ENCODE measurements around the gene CHDH. TPM values are rescaled to one million over a fixed set of nuclear protein-coding genes. Genes with fewer than 3 reads are reported as not detected.

CHDH gene
- polyA plus RNA-seq, 2 donors, result 0.46 to 0.53 TPM

DNA sequence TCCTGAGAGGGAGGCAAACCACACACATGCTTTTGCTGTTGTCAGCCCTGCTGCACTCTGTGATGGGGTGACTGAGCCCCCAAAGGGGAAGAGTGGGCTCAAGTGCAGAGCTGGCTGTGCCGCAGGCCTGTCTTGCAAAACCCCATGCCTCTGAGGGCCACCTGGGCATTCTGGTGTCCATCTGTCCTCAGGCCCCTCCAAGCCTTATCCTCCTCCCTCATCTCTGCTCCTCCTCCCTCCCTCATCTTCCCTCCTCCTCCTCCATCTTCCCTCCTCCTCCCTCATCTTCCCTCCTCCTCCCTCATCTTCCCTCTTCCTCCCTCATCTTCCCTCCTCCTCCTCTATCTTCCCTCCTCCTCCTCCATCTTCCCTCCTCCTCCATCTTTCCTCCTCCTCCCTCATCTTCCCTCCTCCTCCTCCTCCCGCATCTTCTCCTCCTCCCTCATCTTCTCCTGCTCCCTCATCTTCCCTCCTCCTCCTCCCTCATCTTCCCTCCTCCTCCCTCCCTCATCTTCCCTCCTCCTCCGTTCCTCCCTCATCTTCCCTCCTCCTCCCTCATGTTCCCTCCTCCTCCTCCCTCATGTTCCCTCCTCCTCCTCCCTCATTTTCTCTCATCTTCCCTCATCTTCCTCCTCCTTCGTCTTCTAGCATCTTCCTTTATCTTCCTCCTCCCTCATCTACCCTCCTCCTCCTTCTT, 40.6 kb downstream of the CHDH start:
- H3K36me3 ChIP-seq (ENCODE audit: control insufficient read depth in 2 of 2, insufficient read depth in 2 of 2, low read length in 1 of 2), result no peaks in the 10 kb centered on the region
- H3K9me3 ChIP-seq (ENCODE audit: control insufficient read depth in 2 of 2, insufficient read depth in 1 of 2, low read depth in 1 of 2, low read length in 1 of 2), result no peaks in the 10 kb centered on the region
- 73 to 84% methylated on average over 4 of the region's 4 CpGs for WGBS, 2 donors
- H3K27me3 ChIP-seq (ENCODE audit: control insufficient read depth in 1 of 2, insufficient read depth in 2 of 2, low read length in 2 of 2), result no peaks in the 10 kb centered on the region
- H3K4me1 ChIP-seq (ENCODE audit: control insufficient read depth in 2 of 2, insufficient read depth in 2 of 2, low read length in 1 of 2), result peaks cover 1% of the 10 kb centered on the region in 2 donors
- H3K27ac ChIP-seq (ENCODE audit: low read depth in 2 of 2, low read length in 1 of 2), result no peak overlapping the region
- H3K4me3 ChIP-seq (ENCODE audit: low read depth in 1 of 2, low read length in 2 of 2), result no peak overlapping the region

DNA sequence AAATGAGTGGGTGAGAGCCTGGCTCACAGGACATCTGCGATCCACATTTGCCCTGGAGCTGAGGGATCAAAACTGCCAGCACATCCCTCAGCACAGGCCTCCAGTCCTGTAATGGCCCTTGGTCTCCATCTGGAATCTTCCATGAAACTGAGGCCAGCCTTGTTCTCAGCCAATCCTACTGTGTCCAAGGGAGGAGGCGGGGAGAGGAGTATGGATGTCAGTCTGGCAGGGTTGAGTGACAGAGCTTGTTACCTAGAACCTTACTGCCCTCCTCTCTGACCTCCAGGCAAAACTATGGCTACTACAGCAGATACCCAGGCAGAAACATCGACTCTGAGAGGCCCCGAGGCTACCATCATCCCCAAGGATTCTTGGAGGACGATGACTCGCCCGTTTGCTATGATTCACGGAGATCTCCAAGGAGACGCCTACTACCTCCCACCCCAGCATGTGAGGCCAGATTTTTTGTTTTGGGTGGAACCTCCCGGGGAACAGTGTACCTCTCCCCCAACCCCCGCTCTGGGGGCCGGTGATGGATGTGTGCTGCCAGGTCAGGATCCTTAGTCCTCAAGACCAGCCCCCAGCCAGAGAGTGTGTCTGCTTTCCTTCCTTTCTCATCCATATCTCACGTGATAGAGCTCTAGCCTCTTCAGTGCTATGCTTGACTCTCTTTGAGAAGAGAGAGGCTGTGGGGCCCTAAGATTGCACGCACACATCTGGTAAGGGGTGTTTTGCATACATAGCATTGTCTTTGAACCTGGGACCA, 41.3 kb downstream of the CHDH start:
- no peaks in the 10 kb centered on the region for H3K36me3 ChIP-seq (ENCODE audit: control insufficient read depth in 2 of 2, insufficient read depth in 2 of 2, low read length in 1 of 2)
- H3K27me3 ChIP-seq (ENCODE audit: control insufficient read depth in 1 of 2, insufficient read depth in 2 of 2, low read length in 2 of 2), result no peaks in the 10 kb centered on the region
- H3K9me3 ChIP-seq (ENCODE audit: control insufficient read depth in 2 of 2, insufficient read depth in 1 of 2, low read depth in 1 of 2, low read length in 1 of 2), result no peaks in the 10 kb centered on the region
- peaks cover 5 to 6% of the 10 kb centered on the region in 2 donors for H3K4me1 ChIP-seq (ENCODE audit: control insufficient read depth in 2 of 2, insufficient read depth in 2 of 2, low read length in 1 of 2)
- 45 to 65% methylated on average over 14 of the region's 14 CpGs for WGBS, 2 donors
- H3K27ac ChIP-seq (ENCODE audit: low read depth in 2 of 2, low read length in 1 of 2), result no peak overlapping the region
- H3K4me3 ChIP-seq (ENCODE audit: low read depth in 1 of 2, low read length in 2 of 2), result no peak overlapping the region

DNA sequence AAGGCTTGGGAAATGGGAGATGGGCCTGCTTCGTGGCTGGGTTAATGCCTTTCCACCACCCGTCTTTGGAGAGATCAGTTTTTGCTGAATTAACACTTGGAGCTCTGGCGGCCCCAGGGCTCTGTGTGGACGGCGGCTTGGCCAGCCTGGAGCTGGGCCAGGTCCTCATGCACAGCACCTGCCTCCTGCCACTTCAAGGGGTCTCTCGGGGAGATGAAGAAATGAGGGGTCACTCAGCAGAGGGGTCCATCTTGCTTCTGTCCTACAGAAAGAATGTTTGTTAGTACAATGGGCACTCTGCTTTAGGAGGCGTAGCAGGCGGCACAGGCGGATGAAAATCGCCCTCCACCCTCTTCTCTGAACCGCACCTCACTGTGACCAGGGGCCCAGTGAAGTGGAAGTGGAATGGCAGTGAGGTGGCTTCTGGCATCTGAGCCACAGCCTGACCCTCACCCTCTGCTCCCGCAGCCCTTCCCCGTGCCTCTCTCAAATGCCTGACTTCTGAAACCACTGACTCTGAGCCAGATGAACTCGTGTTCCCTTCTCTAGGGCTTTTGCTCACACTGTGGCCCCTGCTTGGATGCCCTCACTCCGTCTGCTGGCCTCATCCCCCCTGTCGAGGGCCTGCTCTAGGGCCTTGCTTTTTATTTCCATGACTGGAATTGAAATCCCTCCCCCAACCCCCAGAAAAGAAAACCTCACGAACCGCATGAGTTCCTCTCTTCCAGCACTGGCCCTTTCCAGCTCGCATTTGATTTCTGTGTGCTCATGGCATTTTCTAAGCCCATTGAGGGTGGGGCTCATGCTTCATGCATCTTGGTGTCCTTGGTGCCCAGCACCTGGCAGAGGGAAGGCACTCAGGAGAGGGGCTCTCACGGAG, 42.2 kb downstream of the CHDH start:
- Histone ChIP-seq H3K9me3 (ENCODE audit: control insufficient read depth in 2 of 2, insufficient read depth in 1 of 2, low read depth in 1 of 2, low read length in 1 of 2) (no peaks in the 10 kb centered on the region), H3K27ac (ENCODE audit: low read depth in 2 of 2, low read length in 1 of 2) (no peak overlapping the region), H3K36me3 (ENCODE audit: control insufficient read depth in 2 of 2, insufficient read depth in 2 of 2, low read length in 1 of 2) (no peaks in the 10 kb centered on the region), H3K4me3 (ENCODE audit: low read depth in 1 of 2, low read length in 2 of 2) (no peak overlapping the region), H3K27me3 (ENCODE audit: control insufficient read depth in 1 of 2, insufficient read depth in 2 of 2, low read length in 2 of 2) (no peaks in the 10 kb centered on the region), H3K4me1 (ENCODE audit: control insufficient read depth in 2 of 2, insufficient read depth in 2 of 2, low read length in 1 of 2) (peaks cover 11% of the 10 kb centered on the region in 2 donors)
- 80 to 81% methylated on average over 20 of the region's 20 CpGs for WGBS, 2 donors

DNA sequence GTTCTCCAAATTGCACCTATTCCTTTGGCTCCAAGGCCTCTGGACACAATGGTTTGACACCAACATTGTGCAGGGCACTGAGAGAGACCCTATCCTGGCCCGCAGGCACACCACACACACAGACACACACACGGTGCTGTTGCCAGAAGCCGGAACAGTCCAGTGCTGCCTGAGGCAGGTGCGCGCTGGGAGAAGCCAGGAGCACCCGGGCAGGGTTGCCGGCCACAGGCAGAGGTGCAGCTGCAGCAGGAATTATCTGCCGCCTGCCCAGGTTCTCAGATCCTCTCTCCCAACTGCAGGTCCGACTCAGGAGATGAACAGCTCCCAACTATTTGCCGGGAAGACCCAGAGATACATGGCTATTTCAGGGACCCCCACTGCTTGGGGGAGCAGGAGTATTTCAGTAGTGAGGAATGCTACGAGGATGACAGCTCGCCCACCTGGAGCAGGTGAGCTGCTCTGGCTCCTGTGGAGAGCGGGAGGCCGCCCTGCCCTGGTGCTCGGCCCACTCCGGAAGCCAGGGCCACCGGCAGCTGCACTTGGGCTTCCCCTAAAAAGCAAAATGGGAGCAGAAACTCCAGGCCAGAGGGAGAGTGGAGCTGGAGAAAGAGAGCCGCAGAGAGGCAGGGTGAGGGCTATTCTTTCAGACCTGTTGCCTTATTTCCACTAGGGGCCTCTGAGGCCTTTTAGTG, 42.9 kb downstream of the CHDH start:
- WGBS, 2 donors, result 90 to 91% methylated on average over 18 of the region's 18 CpGs
- Histone ChIP-seq H3K4me1 (ENCODE audit: control insufficient read depth in 2 of 2, insufficient read depth in 2 of 2, low read length in 1 of 2) (peaks cover 11% of the 10 kb centered on the region in 2 donors), H3K4me3 (ENCODE audit: low read depth in 1 of 2, low read length in 2 of 2) (no peak overlapping the region), H3K36me3 (ENCODE audit: control insufficient read depth in 2 of 2, insufficient read depth in 2 of 2, low read length in 1 of 2) (no peaks in the 10 kb centered on the region), H3K27ac (ENCODE audit: low read depth in 2 of 2, low read length in 1 of 2) (no peak overlapping the region), H3K9me3 (ENCODE audit: control insufficient read depth in 2 of 2, insufficient read depth in 1 of 2, low read depth in 1 of 2, low read length in 1 of 2) (no peaks in the 10 kb centered on the region), H3K27me3 (ENCODE audit: control insufficient read depth in 1 of 2, insufficient read depth in 2 of 2, low read length in 2 of 2) (no peaks in the 10 kb centered on the region)

DNA sequence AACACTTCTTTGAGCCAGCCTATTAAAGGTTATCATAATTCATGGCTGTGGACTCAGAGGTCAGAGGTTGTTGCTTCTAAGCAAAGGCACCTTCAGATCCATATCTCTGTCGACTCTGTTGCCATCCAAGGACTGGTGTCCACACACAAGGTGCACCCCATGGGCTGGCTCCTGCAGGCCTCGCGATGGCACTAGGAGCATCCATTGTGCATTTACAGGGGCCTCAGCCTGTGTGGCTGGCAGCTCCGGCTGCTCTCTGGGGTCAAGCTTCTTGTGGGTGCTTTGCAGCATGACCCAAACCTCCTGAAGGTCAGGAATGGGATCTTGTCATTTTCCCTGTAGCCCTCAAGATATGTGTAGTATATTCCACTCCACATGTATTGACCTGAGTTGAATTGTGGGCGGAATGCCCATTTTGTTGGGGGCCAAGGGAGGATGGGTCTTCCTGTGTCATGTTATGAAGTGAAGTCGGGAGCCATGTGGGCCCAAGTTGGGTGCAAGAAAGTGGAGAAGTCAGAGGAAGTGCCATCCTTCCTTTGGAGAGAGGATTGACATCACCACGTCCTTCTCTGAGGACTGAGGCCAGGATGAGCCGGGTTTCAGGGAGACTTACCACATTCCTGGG, 43.9 kb downstream of the CHDH start:
- no peaks in the 10 kb centered on the region for H3K36me3 ChIP-seq (ENCODE audit: control insufficient read depth in 2 of 2, insufficient read depth in 2 of 2, low read length in 1 of 2)
- no peak overlapping the region for H3K4me3 ChIP-seq (ENCODE audit: low read depth in 1 of 2, low read length in 2 of 2)
- peaks cover 11% of the 10 kb centered on the region in 2 donors for H3K4me1 ChIP-seq (ENCODE audit: control insufficient read depth in 2 of 2, insufficient read depth in 2 of 2, low read length in 1 of 2)
- H3K27me3 ChIP-seq (ENCODE audit: control insufficient read depth in 1 of 2, insufficient read depth in 2 of 2, low read length in 2 of 2), result no peaks in the 10 kb centered on the region
- no peak overlapping the region for H3K27ac ChIP-seq (ENCODE audit: low read depth in 2 of 2, low read length in 1 of 2)
- 89 to 90% methylated on average over 8 of the region's 8 CpGs for WGBS, 2 donors
- no peaks in the 10 kb centered on the region for H3K9me3 ChIP-seq (ENCODE audit: control insufficient read depth in 2 of 2, insufficient read depth in 1 of 2, low read depth in 1 of 2, low read length in 1 of 2)

DNA sequence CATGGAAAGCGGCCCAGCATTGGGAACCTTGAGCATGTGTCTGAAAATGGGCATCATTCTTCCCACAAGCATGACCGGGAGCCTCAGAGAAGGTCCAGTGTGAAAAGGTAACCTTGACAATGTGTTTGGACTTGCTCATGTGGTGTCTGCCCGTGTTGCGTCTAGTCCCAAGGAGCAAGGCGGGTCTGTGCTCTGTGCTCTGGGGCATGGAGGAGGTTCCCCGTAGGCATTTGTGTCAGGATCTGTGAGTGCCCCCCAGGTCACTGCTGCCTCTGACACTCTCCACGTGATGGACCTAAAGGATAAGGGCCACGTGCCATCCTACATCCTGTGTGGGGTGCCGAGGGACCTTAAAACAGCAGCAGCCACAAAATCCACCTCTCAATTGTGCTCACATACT, 44.9 kb downstream of the CHDH start:
- 92 to 93% methylated on average over 9 of the region's 9 CpGs for WGBS, 2 donors
- Histone ChIP-seq H3K4me3 (ENCODE audit: low read depth in 1 of 2, low read length in 2 of 2) (no peak overlapping the region), H3K27ac (ENCODE audit: low read depth in 2 of 2, low read length in 1 of 2) (no peak overlapping the region), H3K36me3 (ENCODE audit: control insufficient read depth in 2 of 2, insufficient read depth in 2 of 2, low read length in 1 of 2) (no peaks in the 10 kb centered on the region), H3K9me3 (ENCODE audit: control insufficient read depth in 2 of 2, insufficient read depth in 1 of 2, low read depth in 1 of 2, low read length in 1 of 2) (no peaks in the 10 kb centered on the region), H3K27me3 (ENCODE audit: control insufficient read depth in 1 of 2, insufficient read depth in 2 of 2, low read length in 2 of 2) (no peaks in the 10 kb centered on the region), H3K4me1 (ENCODE audit: control insufficient read depth in 2 of 2, insufficient read depth in 2 of 2, low read length in 1 of 2) (peaks cover 11% of the 10 kb centered on the region in 2 donors)

DNA sequence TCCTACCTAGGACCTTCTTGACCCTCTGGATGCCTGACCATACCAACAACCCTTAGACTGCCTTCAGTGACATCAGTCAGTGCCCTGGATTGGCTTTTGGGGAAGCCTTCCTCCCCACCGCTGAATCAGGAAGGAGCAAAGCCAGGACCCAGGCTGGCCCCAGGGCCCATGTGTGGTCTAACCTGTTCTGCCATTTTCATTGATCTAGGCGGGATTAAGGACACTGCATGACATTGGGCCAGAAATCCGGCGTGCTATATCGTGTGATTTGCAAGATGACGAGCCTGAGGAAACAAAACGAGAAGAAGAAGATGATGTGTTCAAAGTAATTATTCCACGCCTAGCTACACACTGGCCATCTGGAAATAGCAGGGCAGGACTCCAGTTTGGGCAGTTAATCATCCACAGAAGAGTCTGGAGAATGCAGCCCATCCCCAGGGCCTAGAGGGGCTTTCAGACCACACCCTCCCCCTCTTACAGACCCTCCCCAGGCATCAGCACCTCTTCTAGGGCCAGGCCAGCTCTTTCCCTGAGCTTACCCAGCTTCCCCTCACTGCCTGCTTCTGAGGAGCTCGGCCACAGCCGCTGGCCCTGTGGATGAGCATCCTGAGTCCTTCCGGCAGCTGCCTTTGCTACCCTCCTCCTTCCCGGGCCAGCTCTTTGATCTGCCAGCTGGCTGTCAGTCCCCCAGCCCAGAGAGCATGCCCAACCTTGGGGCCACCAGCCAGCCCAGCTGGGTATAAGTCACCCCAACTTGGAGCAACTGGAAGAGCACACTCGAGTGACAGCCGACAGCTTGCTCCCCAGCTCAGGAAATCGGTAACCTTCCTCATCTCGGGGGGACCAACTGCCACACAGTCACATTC, 45.9 kb downstream of the CHDH start:
- no peaks in the 10 kb centered on the region for H3K9me3 ChIP-seq (ENCODE audit: control insufficient read depth in 2 of 2, insufficient read depth in 1 of 2, low read depth in 1 of 2, low read length in 1 of 2)
- WGBS, 2 donors, result 65 to 75% methylated on average over 16 of the region's 16 CpGs
- H3K4me1 ChIP-seq (ENCODE audit: control insufficient read depth in 2 of 2, insufficient read depth in 2 of 2, low read length in 1 of 2), result peaks cover 11 to 17% of the 10 kb centered on the region in 2 donors
- no peak overlapping the region for H3K4me3 ChIP-seq (ENCODE audit: low read depth in 1 of 2, low read length in 2 of 2)
- peak overlapping the region; percentile 52 to 72 for H3K27ac ChIP-seq (ENCODE audit: low read depth in 2 of 2, low read length in 1 of 2)
- H3K36me3 ChIP-seq (ENCODE audit: control insufficient read depth in 2 of 2, insufficient read depth in 2 of 2, low read length in 1 of 2), result no peaks in the 10 kb centered on the region
- no peaks in the 10 kb centered on the region for H3K27me3 ChIP-seq (ENCODE audit: control insufficient read depth in 1 of 2, insufficient read depth in 2 of 2, low read length in 2 of 2)

DNA sequence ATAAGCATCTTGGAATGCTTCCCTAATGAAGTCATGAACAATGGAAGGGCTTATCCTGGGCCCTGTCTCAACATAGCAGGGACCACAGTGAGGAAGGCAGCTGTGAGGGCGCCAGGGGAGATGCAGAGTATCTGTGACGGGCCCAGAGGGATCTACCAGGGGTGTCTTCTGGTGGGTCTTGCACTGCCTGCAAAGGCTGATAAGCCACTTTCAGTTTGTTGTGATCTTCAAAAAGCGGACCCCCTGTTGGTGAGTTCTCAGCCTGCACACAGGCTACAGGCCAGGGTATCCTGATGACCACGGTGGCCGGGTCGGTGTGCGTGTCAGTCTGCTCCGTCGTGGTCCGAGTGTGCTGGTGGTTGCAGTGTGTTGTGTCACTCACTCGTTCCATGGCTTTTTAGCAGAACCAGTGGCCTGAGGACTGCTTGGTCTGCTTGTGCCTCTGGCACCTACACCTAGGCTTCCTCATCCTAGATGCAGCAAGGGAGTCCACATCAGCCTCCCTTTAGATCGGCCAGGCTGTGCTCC, 46.8 kb downstream of the CHDH start:
- Histone ChIP-seq H3K4me1 (ENCODE audit: control insufficient read depth in 2 of 2, insufficient read depth in 2 of 2, low read length in 1 of 2) (peaks cover 11 to 17% of the 10 kb centered on the region in 2 donors), H3K27me3 (ENCODE audit: control insufficient read depth in 1 of 2, insufficient read depth in 2 of 2, low read length in 2 of 2) (no peaks in the 10 kb centered on the region), H3K36me3 (ENCODE audit: control insufficient read depth in 2 of 2, insufficient read depth in 2 of 2, low read length in 1 of 2) (no peaks in the 10 kb centered on the region), H3K4me3 (ENCODE audit: low read depth in 1 of 2, low read length in 2 of 2) (no peak overlapping the region), H3K27ac (ENCODE audit: low read depth in 2 of 2, low read length in 1 of 2) (no peak overlapping the region), H3K9me3 (ENCODE audit: control insufficient read depth in 2 of 2, insufficient read depth in 1 of 2, low read depth in 1 of 2, low read length in 1 of 2) (no peaks in the 10 kb centered on the region)
- 90 to 94% methylated on average over 12 of the region's 12 CpGs for WGBS, 2 donors
